Activated gamma-delta T cell treated with Interleukin-2 at 50 U/mL for 16 hours (primary cell): ENCODE data around the gene EXTL2.
"Not testable (repeated sequence)": the region's sequence is repeated elsewhere in the genome, so short reads cannot be mapped to it uniquely, and the experiment has no call there.

Source experiments
- DNase-seq: peaks from one replicate; pipeline ENCODE4 v3.0.0-alpha.2; 2020

Gene EXTL2

DNA sequence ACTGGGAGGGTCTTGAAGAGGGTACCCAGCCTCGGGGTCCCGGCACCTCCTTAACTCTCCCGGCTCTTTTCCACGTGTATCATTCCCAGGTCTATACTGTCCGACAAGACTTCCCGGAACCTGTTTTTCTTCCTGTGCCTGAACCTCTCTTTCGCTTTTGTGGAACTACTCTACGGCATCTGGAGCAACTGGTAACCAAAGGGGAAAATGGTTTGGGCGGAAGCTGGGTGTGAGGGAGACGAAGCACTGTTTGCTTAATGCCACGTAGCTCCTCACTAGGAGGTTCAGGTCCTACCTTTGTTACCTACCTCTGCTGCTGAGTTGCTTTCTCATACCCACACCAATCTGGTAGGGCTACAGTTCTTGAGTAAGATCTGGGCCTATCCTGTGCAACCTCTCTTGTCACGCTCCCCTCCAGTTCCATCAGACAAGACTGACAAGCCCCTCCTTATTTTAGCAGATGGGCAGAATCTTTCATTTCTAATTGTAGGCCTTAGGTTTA is 1.9 kb upstream of the EXTL2 start:
- peak; percentile 40 for DNase-seq

DNA sequence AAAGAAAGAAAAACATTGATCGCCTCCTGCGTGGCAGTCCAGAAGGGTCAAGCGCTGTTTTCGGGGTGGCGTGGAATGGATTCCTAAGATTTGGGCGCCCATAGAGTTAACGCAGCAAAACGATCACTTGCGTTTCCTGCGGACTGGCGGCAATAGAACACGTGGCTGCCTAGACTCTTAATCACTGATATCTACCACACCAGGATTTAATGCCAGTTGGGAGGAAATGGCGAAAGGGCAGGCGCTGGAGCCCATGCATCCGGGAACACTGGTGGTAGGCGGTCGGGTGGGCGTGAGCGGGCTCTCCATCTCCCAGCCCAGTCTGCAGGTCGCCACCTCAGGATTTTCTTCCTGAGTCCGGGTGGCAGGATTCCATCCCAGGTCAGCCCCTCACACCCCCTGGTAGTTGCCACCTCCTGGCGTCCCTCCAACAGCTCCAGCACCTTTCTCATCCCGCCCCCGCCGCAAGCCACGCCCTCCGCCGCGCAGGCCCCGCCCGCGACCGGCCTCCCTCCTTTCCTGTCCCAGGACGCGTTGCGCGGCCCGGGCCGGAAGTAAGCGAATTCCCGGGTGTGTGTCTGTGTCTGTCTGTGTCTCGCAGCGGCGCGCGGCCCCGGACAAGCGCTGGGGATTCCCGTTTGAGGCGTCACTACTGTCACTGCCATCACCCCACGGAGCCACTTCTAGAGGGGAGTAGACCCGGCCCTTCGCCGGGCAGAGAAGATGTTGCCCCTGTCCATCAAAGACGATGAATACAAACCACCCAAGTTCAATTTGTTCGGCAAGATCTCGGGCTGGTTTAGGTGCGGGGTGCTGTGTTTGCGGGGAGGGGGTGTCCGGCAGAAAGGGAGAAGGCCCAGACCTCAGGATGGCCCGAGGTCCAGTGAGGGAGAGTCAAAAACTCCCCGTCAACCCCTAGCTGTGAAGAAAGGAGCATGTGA is 1.2 kb upstream of the EXTL2 start, which contains the start of gene SLC30A7:
TSS of gene SLC30A7 (plus strand) at position 551 of the 941 bp plus-strand sequence. CDS start at position 724, 173 bp downstream.
- peak; percentile 93 for DNase-seq

DNA sequence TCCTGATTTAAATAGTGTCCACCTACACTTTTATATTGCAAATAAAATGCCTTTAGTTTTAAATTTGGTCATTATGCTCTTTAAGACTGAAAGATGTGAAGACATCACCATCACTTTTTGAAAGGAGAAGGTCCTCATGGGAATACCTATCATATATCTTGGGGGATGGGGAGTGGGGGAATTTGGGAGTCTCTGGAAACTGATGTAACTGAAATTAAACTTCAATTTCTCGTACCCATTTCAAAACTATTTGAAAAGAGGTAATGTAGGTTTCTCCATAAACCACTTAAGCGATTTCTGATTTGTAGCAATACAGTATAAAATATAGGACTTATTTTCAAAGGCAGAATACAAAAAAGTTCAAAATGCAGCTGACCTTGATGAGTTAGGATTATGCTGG is 924 bp downstream of the EXTL2 start:
- no peak for DNase-seq

DNA sequence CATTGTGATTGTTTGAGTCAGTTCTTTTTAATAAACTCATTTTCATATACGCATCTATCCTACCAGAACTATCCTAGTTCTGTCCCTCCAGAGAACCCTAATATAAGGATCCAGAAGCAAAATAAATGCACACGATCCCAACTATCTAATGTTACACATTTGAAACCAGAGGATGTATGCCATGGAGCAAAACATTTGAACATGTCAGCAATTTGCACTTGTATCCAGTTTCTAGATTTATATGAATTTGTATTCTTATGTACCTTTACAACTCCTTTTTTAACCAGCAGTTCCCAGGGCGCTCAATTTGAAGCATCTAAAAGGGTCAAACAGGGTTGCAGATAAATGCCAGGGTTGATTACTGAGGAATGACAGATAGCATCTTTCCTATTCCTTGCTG is 2.1 kb downstream of the EXTL2 start:
- no peak for DNase-seq

DNA sequence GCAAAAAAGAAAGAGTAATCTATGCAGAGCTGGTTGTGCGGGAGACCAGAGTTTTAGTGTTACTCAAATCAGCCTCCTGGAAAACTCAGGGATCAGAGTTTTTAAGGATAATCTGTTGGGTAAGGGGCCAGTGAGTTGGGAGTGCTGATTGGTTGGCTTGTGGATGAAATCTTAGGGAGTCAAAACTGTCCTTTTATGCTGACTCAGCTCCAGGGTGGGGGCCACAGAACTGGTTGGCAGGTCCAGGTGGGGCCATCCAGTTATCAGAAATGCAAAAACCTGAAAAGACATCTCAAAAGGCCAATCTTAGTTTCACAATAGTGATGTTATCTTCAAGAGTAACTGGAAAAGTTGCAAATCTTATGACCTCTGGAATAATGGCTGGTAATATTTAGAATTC is 3.3 kb downstream of the EXTL2 start:
- no peak for DNase-seq

DNA sequence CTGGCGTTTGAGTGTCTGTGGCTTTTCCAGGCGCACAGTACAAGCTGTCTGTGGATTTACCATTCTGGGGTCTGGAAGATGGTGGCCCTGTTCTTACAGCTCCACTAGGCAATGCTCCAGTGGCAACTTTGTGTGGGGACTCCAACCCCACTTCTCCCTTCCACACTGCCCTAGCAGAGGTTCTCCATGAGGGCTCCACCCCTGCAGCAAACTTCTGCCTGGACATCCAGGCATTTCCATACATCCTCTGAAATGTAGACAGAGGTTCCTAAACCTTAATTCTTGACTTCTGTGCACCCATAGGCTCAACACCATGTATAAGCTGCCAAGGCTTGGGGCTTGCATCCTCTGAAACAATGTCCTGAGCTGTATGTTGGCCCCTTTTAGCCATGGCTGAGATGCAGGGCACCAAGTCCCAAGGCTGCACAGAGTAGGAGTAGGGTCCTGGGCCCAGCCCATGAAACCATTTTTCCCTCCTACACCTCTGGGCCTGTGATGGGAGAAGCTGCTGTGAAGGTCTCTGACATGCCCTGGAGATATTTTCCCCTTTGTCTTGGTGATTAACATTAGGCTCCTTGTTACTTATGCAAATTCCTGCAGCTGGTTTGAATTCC is 4.7 kb downstream of the EXTL2 start:
- DNase-seq, result not testable (repeated sequence)

DNA sequence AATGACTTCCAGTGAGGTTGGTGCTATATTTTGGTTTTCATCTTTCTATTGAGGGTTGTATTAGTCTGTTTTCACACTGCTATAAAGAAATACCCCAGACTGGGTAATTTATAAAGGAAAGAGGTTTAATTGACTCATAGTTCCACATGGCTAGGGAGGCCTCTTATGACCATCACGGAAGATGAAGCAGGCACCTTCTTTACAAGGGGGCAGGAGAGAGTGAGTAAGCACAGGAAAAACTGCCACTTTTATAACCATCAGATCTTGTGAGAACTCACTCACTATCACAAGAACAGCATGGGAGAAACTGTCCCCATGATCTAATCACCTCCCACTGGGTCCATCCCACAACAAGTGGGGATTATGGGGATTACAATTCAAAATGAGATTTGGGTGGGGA is 5.6 kb downstream of the EXTL2 start:
- DNase-seq, result not testable (repeated sequence)

DNA sequence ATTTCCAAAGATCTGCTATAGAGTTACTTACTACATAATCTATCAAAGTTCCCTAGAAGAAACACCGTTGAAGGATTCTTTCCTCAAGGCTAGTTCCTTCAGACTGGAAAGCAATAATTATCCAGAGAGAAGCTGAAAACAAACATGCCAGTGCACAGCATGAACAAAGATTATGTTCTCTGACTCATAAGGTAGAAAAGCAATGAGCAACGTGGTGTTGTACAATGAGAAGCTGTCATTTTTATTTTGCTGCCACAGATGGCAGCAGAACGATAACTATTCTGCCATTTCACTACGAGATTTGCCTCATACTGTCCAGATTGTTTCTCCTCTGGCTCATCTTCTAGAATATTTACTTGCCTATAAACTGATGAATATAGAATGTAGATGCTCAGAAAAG is 10.7 kb downstream of the EXTL2 start:
- DNase-seq, result no peak

DNA sequence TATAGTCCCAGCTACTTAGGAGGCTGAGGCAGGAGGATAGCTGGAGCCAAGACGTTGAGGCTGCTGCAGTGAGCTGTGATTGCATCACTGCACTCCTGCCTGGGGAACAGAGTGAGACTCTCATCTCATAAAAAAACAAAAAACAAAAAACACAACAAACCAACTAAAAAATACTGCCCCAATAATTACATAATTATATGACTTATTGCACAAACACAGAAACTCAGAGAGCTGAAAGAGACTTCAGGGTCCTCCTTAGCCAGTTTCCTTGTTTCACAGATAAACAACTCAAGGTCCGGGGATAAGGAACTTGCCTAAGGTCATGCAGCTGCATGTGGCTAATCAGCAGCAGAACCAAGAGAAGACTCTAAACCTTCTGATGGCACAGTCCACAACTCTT is 11.9 kb downstream of the EXTL2 start:
- no peak for DNase-seq

DNA sequence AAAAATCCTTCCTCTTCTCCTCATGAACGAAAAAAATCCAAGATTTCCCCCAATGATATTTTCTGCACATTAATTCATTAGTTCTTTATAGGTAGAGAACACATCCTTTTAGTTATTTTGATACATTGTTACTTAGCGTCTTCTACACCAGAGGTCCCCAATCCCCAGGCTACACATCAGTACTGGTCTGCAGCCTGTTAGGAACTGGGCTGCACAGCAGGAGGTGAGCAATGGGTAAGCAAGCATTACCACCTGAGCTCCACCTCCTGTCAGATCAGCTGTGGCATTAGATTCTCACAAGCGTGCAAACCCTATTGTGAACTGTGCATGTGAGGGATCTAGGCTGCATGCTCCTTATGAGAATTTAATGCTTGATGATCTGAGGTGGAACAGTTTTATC is 13.0 kb downstream of the EXTL2 start:
- no peak for DNase-seq

DNA sequence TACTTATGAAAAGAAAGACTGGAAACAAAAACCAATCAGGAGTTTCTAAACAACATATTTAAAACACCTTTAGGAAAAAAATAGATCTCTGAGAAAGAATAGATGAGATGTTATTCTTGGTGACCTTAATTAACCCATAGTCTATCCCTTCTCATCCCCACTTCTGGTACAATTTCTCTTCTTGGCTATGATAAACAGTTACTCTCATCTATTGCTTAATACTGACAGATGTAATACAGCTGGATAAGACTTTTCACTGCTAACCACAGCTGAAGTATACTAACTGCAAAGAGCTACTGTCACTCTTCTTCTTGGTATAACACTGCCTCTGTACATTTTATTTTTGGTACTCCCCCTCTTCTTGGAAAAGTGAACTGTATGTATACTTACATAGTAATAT is 15.2 kb downstream of the EXTL2 start:
- no peak for DNase-seq

DNA sequence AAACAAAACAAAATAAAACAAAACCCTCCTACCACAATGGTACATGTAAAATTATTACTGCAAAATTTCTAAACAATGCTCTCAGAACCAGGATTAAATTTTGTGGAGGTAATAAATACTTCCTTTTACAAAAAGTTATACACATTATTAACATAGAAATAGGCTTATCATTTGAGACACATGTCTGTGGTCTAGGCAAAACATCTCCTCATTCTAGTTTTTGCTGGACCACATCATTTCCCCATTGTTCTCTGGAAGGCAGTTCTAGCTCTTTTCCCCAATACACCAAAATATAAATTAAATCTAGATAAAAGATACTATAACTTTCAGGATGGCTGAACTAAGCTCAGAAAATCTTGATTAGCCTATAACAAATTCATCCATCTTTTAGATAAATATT is 18.4 kb downstream of the EXTL2 start:
- no peak for DNase-seq

DNA sequence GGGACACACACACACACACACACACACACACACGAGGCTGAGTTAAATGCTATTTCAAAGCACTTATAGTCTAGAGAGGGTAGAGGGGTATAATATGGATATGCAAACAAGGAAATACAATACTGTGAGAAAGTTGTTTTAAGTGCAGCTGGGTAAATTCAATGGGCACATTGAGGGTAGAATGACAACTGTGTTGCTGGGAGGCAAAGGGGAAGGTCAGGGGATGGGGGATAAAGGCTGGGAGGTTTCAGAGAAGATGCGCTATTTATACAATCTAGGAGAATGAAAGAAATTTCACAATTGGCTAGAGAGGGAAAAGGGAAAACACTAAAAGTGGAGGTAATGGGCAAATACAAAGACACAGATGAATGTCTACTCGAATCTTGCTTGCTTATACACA is 19.4 kb downstream of the EXTL2 start:
- no peak for DNase-seq

DNA sequence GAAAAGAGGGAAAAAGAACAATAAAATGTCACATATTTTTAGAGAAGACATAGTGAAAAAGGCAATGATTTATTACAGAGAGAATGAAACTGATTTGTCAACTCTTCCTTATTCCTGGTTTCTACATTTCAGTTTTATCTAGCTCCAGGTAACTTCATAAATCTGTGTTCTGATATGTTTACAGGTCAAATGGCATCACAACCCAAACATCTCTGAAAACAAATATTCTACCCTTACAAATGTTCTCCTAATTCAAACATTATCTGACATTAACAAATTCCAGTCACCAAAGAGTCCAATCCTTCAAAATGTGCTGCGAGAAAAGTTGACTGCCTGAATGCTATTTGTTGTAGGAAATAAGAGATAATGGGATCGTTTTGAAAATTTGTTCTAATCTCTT is 20.2 kb downstream of the EXTL2 start:
- no peak for DNase-seq

DNA sequence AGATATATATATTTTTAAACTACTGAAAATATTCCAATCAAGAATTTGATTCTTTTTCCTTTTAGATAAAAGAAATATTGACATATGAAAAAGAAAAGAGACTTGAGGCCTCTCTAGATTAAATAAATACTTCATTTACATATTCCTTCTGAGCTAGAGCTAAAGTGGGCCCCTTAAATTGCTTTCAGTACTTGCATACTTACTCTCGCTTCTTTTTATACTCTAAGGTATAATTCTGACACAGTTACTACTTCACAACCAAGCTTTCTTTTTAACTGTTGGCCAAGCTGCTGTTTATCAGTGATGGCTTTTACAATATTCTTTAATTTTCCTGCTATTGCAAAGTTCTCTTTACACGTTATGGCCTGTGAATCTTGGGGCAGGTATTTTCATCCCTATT is 24.6 kb downstream of the EXTL2 start:
- DNase-seq, result no peak

DNA sequence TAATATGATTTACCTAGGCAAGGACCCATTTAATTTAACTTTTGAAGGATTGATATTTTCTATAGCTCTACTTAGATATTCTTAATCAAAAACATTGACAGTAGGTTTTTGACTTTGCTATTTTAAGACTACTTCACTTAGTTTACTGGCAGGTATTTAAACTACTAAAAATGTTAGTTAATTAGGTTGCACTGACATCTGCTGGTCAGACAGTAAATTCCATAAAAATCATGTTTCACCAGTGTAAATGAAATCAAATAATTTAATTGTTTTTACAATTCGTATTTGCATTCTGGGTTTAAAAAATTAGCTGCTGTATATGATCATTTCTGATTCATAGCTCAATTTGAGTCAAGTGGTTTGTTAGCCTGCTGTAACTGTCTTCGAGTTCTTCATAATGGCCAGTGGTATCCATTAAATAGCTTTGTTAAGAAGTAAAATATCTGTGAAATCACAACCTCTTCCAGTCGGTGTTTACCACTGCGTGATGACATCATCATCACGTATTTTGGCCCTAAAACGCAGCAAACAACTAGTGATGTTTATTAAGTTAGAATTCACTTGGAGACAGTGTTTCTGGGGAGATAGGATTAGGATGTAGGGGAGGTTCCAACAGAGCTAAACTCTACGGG is 26.2 kb downstream of the EXTL2 start:
- DNase-seq, result no peak

DNA sequence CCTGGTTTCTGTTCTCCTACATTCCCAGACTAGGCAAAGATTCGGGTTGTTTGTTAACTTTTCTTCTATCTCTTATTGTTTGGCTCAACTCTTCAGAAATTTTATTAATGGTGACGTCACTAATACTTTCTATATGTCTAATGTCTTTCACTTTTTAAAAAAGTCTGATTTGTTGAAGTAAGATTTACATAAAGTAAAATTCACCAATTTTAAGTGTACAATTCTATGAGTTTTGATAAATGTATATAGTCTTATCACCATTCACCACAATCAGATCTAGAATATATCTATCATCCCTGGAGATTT is 27.8 kb downstream of the EXTL2 start:
- DNase-seq, result no peak

DNA sequence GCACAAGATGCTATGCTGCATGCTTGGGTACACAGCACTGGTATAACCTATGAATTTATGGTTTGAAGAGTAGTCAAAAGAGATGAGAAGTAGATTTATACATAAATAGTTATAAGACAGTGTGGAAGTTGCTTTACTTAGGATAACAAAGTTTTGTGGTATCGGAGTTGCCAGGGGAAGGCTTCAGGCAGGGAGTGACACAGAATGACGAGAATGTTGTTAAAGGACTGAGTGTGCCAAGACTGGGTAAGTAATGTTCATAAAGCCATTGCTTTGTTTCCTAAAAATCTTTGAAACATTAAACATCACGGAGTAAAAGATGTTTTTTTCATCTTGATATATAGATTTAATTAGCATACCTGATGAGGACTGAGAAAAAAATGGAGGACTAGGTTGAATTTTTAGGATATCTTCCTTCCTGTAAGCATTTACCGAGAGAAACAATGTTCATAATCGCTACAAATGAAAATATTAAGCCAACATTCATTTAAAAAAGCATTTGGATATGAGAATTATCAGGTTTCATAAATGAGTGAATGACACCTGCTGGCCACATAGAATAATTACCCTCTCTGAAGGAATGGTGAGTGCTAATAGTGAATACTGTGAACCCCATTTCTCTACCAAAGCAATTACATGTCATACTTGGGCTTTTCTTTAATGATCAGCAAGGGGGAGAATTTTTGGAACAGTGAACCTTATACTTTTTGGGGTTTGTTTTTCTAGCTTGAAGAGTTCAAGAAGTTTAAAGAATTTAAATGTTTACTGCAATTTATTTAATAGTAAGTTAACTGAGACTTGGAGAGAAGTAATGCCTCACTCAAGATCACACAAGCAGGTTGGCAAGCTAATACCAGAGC is 28.4 kb downstream of the EXTL2 start:
- DNase-seq, result no peak

DNA sequence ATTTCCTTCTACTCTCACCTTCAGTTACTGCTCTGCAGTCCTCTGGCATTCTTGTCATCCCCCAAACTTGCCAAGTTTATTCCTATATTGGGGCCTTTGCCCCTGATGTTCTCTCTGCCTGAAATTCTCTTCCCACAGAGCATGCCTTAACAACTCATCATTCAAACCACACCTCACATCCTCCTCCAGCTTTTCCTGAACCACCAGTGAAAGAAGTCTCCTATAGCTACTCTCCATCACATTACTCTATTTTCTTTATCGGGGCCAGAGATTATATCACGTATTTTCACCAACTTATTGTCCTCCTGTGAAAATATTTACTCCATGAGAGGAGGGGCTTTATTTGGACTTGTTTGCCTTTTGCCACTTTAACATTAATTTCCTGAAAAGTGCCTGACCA is 32.1 kb downstream of the EXTL2 start:
- no peak for DNase-seq

DNA sequence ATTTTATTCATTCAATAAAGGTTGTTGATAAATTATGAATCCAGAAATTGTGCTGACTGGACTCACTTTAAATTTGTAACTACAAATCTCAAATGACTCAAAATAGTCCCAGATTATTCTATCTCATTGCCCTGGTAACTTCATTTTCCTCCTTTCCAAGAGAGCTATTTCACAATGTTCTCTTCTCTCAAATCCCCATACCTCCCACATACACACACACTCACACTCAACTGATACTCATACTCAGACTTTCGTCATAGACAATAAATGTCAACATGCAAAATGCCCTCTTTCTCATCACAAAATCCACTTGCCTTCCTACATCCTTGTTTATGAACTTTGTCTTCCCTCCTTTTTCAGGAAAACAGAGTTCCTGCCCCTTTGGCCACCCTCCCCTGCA is 33.3 kb downstream of the EXTL2 start:
- DNase-seq, result no peak

DNA sequence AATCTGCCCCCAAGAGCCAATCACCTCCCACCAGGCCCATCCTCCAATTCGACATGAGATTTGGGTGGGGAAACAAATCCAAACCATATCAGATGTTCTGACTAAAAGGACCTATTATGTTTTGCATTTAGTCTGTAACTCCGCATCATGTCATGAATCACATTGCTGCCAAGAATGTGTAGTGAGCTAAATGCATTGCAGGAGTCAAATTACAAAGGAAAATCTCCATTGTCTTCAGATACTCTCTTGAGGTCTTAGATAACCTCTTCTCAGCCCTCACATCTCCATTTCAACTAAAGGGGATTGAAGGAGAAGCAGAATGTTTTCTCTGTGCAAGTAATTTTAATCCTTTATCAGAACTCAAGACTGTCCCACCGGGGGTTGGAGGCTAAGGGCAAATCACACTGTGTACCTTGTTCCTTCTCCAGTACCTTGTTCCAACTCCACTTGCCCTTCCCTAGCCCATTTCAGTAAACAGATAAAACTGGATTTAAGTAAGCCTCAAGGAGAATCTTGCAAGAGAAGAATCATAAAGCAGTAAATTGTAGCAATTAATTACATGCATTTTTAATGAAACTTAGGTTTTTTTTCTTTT is 34.1 kb downstream of the EXTL2 start:
- no peak for DNase-seq

DNA sequence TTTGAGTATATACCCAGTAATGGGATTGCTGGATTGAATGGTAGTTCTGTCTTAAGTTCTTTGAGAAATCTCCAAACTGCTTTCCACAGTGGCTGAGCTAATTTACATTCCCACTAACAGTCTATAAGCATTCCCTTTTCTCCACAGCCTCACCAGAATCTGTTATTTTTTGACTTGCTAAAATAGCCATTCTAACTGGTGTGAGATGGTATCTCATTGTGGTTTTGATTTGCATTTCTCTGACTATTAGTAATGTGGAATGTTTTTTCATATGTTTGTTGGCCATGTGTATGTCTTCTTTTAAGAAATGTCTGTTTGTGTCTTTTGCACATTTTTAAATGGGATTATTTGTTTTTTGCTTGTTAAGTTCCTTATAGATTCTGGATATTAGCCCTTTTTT is 39.5 kb downstream of the EXTL2 start:
- not testable (repeated sequence) for DNase-seq

DNA sequence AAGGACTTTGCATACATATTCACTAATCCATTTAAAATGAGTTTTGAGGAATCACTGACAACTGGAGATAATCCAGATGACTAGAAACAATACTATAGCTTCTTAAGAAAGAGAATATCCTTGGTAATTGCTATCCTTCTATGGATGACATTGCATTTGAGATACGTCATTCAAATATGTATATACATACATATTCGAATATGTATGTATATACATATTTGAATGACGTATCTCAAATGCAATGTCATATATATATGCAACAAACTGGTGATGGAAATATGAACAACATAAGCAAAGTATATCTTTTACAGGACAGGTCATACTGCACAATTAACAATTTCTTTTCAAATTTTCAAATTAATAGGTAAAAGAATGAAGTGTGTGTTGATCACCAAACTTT is 41.7 kb downstream of the EXTL2 start:
- DNase-seq, result no peak
